ENCODE data around the gene C7. TPM values are rescaled to one million over a fixed set of nuclear protein-coding genes. Genes with fewer than 3 reads are reported as not detected.
"Not testable (repeated sequence)": the region's sequence is repeated elsewhere in the genome, so short reads cannot be mapped to it uniquely, and the experiment has no call there.

The C7 gene
- total RNA-seq (100 to 1,000 TPM in 2 of 6 donors, 10 to 100 TPM in 4; 35.6 to 215 (median 72.4) TPM), polyA plus RNA-seq (10 to 100 TPM; 29.8 to 36.0 TPM)

- peak within 1 kb of the TSS in 2 of 4 donors; percentile 8 to 14 for H3K27ac ChIP-seq
- DNase-seq, result no peak
- ATAC-seq, result peak; percentile 28 to 53 (median 46)
- TF ChIP-seq, protein P1, sequence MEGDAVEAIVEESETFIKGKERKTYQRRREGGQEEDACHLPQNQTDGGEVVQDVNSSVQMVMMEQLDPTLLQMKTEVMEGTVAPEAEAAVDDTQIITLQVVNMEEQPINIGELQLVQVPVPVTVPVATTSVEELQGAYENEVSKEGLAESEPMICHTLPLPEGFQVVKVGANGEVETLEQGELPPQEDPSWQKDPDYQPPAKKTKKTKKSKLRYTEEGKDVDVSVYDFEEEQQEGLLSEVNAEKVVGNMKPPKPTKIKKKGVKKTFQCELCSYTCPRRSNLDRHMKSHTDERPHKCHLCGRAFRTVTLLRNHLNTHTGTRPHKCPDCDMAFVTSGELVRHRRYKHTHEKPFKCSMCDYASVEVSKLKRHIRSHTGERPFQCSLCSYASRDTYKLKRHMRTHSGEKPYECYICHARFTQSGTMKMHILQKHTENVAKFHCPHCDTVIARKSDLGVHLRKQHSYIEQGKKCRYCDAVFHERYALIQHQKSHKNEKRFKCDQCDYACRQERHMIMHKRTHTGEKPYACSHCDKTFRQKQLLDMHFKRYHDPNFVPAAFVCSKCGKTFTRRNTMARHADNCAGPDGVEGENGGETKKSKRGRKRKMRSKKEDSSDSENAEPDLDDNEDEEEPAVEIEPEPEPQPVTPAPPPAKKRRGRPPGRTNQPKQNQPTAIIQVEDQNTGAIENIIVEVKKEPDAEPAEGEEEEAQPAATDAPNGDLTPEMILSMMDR (IDR thresholded peaks at IDR 0.05), result no peak
- FAIRE-seq, result no peak
- H3K36me3 ChIP-seq, result no peaks in the 10 kb centered on the region
- peak within 1 kb of the TSS in 1 of 4 donors; percentile 5 for H3K4me3 ChIP-seq
- WGBS, 2 donors, result 2 to 8% methylated on average over 3 of the region's 3 CpGs
- peaks cover 7 to 9% (median 8%) of the 10 kb centered on the region in 3 donors for H3K4me1 ChIP-seq
- H3K27me3 ChIP-seq, result no peaks in the 10 kb centered on the region
- intact Hi-C loops (cut with DNase I), result loop anchor here in 1 of 3 donors (10.0 kb wide), 1 partner anchor 616 kb away; no protein-coding TSS in a partner anchor
- no peaks in the 10 kb centered on the region for H3K9me3 ChIP-seq
Observed at GRCh38 chr5:40909264-40909663, at the start of gene C7. Gene C7, plus strand, starts transcription at chr5:40909497. Its CDS starts 114 bp downstream, at chr5:40909611.

DNA sequence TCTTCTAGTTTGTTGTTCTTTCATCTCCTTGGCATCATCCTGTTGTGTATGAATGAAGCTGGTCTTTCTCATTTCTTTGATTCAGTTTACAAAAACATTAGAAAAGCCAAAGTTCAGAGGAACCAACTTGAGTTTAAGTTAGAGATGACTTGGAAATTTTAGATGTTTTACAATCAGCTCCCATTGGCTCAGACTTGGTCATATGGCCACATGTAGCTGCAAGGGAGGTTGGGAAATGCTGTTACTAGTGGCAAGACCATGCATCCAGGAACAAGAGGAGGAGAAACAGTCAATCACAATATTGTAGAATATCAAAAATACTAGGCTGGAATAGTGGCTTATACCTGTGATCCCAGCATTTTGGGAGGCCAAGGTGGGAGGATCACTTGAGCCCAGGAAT lies 48.6 kb upstream of the C7 start:
- Histone ChIP-seq H3K4me1 (no peaks in the 10 kb centered on the region), H3K4me3 (no peak overlapping the region), H3K27me3 (no peaks in the 10 kb centered on the region), H3K27ac (no peak overlapping the region), H3K9me3 (no peaks in the 10 kb centered on the region), H3K36me3 (no peaks in the 10 kb centered on the region)
- TF ChIP-seq, protein P1 (IDR thresholded peaks at IDR 0.05), result no peak
- no peak for DNase-seq
- FAIRE-seq, result no peak
- ATAC-seq, result no peak
- intact Hi-C loops (cut with DNase I), result no loop called here

- H3K4me1 ChIP-seq; H3K27me3 ChIP-seq; FAIRE-seq; intact Hi-C loops (cut with DNase I); ATAC-seq; H3K9me3 ChIP-seq; DNase-seq; H3K27ac ChIP-seq; H3K36me3 ChIP-seq; H3K4me3 ChIP-seq: not testable (repeated sequence)
- 79 to 91% methylated on average over 5 of the region's 5 CpGs for WGBS, 2 donors
Observed at GRCh38 chr5:40865004-40865403, 44.3 kb upstream of the C7 start.

DNA sequence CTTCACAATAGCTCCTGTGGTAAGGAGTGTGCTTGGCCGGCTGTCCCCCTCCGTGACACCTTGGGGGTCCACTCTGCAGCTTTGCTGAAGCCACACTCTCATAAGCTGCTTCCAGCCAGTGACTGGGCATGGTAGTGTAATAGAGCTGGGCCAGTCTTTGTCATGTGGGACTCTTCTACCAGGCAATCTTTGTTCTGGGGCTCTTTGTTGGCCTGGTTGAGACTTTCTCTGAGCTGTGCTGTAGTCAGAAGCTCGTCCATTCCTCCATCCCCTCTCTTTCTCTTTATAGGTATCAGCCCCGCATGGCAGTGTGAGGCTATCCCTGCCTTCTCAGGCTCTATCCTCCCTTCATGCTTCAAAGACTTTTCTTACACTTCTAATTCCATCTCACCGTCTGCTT lies 42.5 kb upstream of the C7 start:
- Histone ChIP-seq H3K27me3 (no peaks in the 10 kb centered on the region), H3K36me3 (no peaks in the 10 kb centered on the region), H3K27ac (no peak overlapping the region), H3K9me3 (no peaks in the 10 kb centered on the region), H3K4me3 (no peak overlapping the region), H3K4me1 (no peaks in the 10 kb centered on the region)
- TF ChIP-seq, protein P1 (IDR thresholded peaks at IDR 0.05), result no peak
- ATAC-seq (no peak), DNase-seq (no peak), FAIRE-seq (no peak)
- 62 to 69% methylated on average over 5 of the region's 5 CpGs for WGBS, 2 donors
- intact Hi-C loops (cut with DNase I), result no loop called here

- TF ChIP-seq, protein P1 (IDR thresholded peaks at IDR 0.05), result no peak
- ATAC-seq, result no peak
- intact Hi-C loops (cut with DNase I), result no loop called here
- Histone ChIP-seq H3K36me3 (no peaks in the 10 kb centered on the region), H3K27me3 (no peaks in the 10 kb centered on the region), H3K4me3 (no peak overlapping the region), H3K4me1 (no peaks in the 10 kb centered on the region), H3K27ac (no peak overlapping the region), H3K9me3 (no peaks in the 10 kb centered on the region)
- 75 to 85% methylated on average over 1 of the region's 1 CpG for WGBS, 2 donors
- no peak for DNase-seq
- no peak for FAIRE-seq
Observed at GRCh38 chr5:40869384-40869783, 39.9 kb upstream of the C7 start.
